Loucy (cell line): ENCODE data around the gene PAEP.

ENCODE experiments used
- H2AFZ ChIP-seq: fragments of 200-600 bp; sonication (generic); 2 replicates; pipeline ENCODE4 v1.6.0; 2016; ENCODE audit warnings: antibody characterized with exemption, mild to moderate bottlenecking, low read length, moderate library complexity
- H3F3A ChIP-seq: fragments of 200-600 bp; 2 replicates; pipeline ENCODE4 v1.6.0; 2016; ENCODE audit warnings: antibody characterized with exemption, low read depth, mild to moderate bottlenecking
- H3K27me3 ChIP-seq: fragments of 200-600 bp; sonication (generic); 2 replicates; pipeline ENCODE4 v1.6.1; 2014; ENCODE audit warnings: low read length, mild to moderate bottlenecking; ENCODE audit not compliant: insufficient read depth, poor library complexity, severe bottlenecking
- H3K36me3 ChIP-seq: fragments of 200-600 bp; sonication (generic); 2 replicates; pipeline ENCODE4 v1.6.1; 2016; ENCODE audit warnings: low read length; ENCODE audit not compliant: insufficient read depth
- H3K4me1 ChIP-seq: fragments of 200-600 bp; sonication (generic); 2 replicates; pipeline ENCODE4 v1.5.1; 2014; ENCODE audit warnings: low read length, mild to moderate bottlenecking; ENCODE audit not compliant: insufficient read depth, poor library complexity, severe bottlenecking
- H3K4me2 ChIP-seq: fragments of 200-600 bp; sonication (generic); 2 replicates; pipeline ENCODE4 v1.6.0; 2014; ENCODE audit warnings: antibody characterized with exemption, low read length, low read depth, mild to moderate bottlenecking; ENCODE audit not compliant: poor library complexity, severe bottlenecking
- H3K4me3 ChIP-seq: fragments of 200-600 bp; sonication (generic); 2 replicates; pipeline ENCODE4 v1.5.1; 2014; ENCODE audit warnings: low read length, mild to moderate bottlenecking, mixed read lengths; ENCODE audit not compliant: poor library complexity, severe bottlenecking
- H3K79me2 ChIP-seq: fragments of 200-600 bp; sonication (generic); 2 replicates; pipeline ENCODE4 v1.6.1; 2014; ENCODE audit warnings: low read length; ENCODE audit not compliant: insufficient read depth
- H3K9ac ChIP-seq: fragments of 200-600 bp; sonication (generic); 2 replicates; pipeline ENCODE4 v1.6.0; 2014; ENCODE audit warnings: mild to moderate bottlenecking, low read depth, low read length, moderate library complexity; ENCODE audit not compliant: poor library complexity, severe bottlenecking
- H3K9me2 ChIP-seq: fragments of 200-600 bp; sonication (generic); replicated peaks from 2 replicates; pipeline ENCODE4 v1.6.1; 2016; ENCODE audit warnings: low read depth, low read length, mixed read lengths
- H3K9me3 ChIP-seq: fragments of 200-600 bp; sonication (generic); 2 replicates; pipeline ENCODE4 v1.6.1; 2014; ENCODE audit warnings: mild to moderate bottlenecking, antibody characterized with exemption, low read length, low read depth; ENCODE audit not compliant: insufficient read depth
- H4K20me1 ChIP-seq: fragments of 200-600 bp; sonication (generic); 2 replicates; pipeline ENCODE4 v1.6.0; 2014; ENCODE audit warnings: antibody characterized with exemption, low read length, mild to moderate bottlenecking; ENCODE audit not compliant: insufficient read depth, poor library complexity, severe bottlenecking
- CTCF ChIP-seq: fragments of 200-600 bp; sonication (generic); conservative IDR thresholded peaks from 2 replicates; pipeline ENCODE4 v1.5.1; 2014; ENCODE audit warnings: mild to moderate bottlenecking, antibody characterized with exemption, low read length
- EZH2phosphoT487 ChIP-seq: fragments of 200-600 bp; IDR thresholded peaks from 2 replicates; pipeline ENCODE4 v1.6.1; 2018; ENCODE audit warnings: antibody characterized with exemption, mild to moderate bottlenecking, moderate library complexity, borderline replicate concordance

The PAEP gene

GRCh38 chr9:135562235-135562745, 734 bp downstream of the PAEP start:
- H3K9ac ChIP-seq, result no peak overlapping the region
- H2AFZ ChIP-seq, result no peak overlapping the region
- H3K9me2 ChIP-seq, result no peaks in the 10 kb centered on the region
- no peaks in the 10 kb centered on the region for H3K36me3 ChIP-seq
- H4K20me1 ChIP-seq, result no peaks in the 10 kb centered on the region
- H3K27me3 ChIP-seq, result no peaks in the 10 kb centered on the region
- no peaks in the 10 kb centered on the region for H3K4me1 ChIP-seq
- no peak overlapping the region for H3K4me2 ChIP-seq
- no peaks in the 10 kb centered on the region for H3K79me2 ChIP-seq
- TF ChIP-seq EZH2phosphoT487, result no peak
- TF ChIP-seq CTCF, result no peak
- H3F3A ChIP-seq, result no peaks in the 10 kb centered on the region
- H3K9me3 ChIP-seq, result peaks cover 2% of the 10 kb centered on the region; the same call in 1 of the 2 replicates
- no peak overlapping the region for H3K4me3 ChIP-seq

GRCh38 chr9:135563039-135563476, 1.5 kb downstream of the PAEP start:
- Histone ChIP-seq H3K36me3 (no peaks in the 10 kb centered on the region), H3K4me3 (no peak overlapping the region), H3K27me3 (no peaks in the 10 kb centered on the region), H3K4me1 (no peaks in the 10 kb centered on the region), H3F3A (no peaks in the 10 kb centered on the region), H4K20me1 (no peaks in the 10 kb centered on the region), H3K9ac (no peak overlapping the region), H2AFZ (no peak overlapping the region), H3K4me2 (no peak overlapping the region), H3K9me3 (peaks cover 2% of the 10 kb centered on the region; the same call in 1 of the 2 replicates), H3K9me2 (no peaks in the 10 kb centered on the region), H3K79me2 (no peaks in the 10 kb centered on the region)
- no peak for TF ChIP-seq EZH2phosphoT487
- TF ChIP-seq CTCF, result no peak

GRCh38 chr9:135563858-135564257, 2.3 kb downstream of the PAEP start:
- no peaks in the 10 kb centered on the region for H3K4me1 ChIP-seq
- no peak overlapping the region for H2AFZ ChIP-seq
- H3F3A ChIP-seq, result no peaks in the 10 kb centered on the region
- no peak overlapping the region for H3K4me2 ChIP-seq
- no peaks in the 10 kb centered on the region for H3K27me3 ChIP-seq
- no peak overlapping the region for H3K9ac ChIP-seq
- H3K36me3 ChIP-seq, result no peaks in the 10 kb centered on the region
- H3K4me3 ChIP-seq, result no peak overlapping the region
- H3K9me2 ChIP-seq, result no peaks in the 10 kb centered on the region
- no peaks in the 10 kb centered on the region for H4K20me1 ChIP-seq
- peaks cover 2% of the 10 kb centered on the region; the same call in 1 of the 2 replicates for H3K9me3 ChIP-seq
- TF ChIP-seq CTCF (no peak), EZH2phosphoT487 (no peak)
- H3K79me2 ChIP-seq, result no peaks in the 10 kb centered on the region
